HG02973 (cell line): ENCODE measurements around the gene HIVEP3.
A peak's percentile ranks its signal among the peaks of the same experiment; 100 is the strongest.

Experiments used
- ATAC-seq: cut with Tn5 transposase; IDR thresholded peaks from one replicate; pipeline ENCODE4 v1.9.1; 2021; ENCODE audit warnings: moderate library complexity; ENCODE audit not compliant: unreplicated experiment

Gene HIVEP3

GRCh38 chr1:41673806-41674205 lies 244.9 kb downstream of the HIVEP3 start:
- ATAC-seq: no peak

- ATAC-seq: no peak
These were observed 245.3 kb downstream of the HIVEP3 start for GRCh38 chr1:41673378-41673777.

GRCh38 chr1:41672641-41673361 lies 245.9 kb downstream of the HIVEP3 start:
- no peak for ATAC-seq

DNA sequence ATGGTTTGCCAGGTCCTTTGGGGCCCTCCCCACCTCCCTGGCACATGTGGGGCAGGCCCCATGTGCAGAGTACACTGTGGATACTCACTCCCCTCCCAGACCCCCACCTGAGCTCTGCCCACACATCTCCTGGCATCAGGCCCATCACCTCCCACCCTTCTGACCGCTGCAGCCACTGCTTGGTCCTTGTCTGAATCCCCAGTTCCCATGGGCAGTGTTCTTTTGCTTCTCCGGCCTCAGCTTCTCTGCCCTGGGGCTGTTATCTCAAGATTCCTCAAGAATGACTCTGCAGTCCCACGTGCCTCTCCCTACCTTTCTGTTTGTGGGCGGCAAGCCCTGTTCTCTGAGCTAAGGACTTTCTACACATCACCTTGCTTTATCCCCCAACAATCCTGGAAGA lies 246.5 kb downstream of the HIVEP3 start:
- no peak for ATAC-seq

DNA sequence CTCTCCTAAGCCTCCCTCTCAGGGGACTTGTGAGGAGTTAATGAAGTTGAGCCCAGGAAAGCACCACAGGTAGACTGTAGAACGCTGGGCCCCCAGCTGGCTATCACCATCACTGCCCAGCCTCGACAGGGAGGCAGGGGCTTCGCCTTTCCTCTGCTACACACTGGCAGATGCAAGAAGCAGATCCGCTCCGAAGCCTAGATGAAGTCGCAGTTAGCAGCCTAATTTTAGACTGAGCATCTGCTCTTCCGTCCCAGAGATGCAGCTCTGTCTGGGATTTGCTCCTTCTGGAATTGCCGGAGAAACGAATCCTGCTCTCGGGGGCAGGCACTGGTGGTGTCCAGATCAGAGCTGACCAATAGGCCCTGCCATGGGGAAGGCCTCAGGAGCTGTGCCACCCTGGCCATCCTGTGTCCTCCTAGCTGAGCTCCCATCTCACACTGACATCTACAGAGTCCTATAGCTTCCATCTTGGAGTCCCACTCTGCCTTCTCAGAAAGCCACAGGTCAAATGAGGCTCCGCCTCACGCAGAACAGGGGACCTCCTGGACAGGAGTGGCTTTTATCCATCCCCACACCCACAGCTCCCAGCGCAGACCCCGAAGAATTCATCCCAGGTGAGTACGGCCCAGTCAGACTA lies 247.5 kb downstream of the HIVEP3 start:
- ATAC-seq: no peak

DNA sequence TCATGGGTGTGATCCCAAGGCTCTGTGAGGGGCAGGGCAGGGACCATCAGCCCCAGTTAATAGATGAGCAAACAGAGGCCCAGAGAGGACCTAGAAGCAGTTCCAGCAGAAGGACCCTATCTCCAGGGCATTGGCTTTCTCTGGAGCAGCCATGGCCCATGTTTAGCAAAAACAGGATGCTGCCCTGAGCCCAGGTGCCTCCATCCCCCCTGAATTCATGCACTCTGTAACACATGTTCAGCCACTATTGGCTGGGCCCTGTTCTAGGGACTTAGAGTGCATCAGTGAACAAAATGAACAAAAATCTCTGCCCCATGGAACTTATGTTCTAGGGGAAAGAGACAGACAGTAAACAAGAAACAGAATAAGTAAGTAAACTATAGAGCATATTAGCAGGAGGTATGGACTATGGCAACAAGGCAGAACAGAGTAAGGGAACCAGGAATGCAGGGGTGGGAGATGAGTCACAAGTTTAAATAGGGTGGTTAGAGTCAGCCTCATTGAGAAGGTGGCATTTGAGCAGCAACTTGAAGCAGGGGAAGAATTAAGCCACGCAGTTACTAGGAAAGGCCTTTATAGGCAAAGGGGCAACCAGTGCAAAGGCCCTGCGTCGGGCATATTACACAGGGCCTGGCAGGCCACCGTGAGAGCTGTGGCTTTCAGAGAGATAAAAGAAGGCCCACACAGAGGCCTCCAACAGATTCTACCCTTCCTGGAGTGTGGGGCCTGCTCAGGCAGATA lies 248.3 kb downstream of the HIVEP3 start:
- no peak for ATAC-seq

GRCh38 chr1:41668967-41669366 lies 249.8 kb downstream of the HIVEP3 start:
- ATAC-seq: no peak

GRCh38 chr1:41668054-41668660 lies 250.6 kb downstream of the HIVEP3 start:
- ATAC-seq: no peak

GRCh38 chr1:41666981-41667631 lies 251.6 kb downstream of the HIVEP3 start:
- peak; percentile 50 for ATAC-seq

DNA sequence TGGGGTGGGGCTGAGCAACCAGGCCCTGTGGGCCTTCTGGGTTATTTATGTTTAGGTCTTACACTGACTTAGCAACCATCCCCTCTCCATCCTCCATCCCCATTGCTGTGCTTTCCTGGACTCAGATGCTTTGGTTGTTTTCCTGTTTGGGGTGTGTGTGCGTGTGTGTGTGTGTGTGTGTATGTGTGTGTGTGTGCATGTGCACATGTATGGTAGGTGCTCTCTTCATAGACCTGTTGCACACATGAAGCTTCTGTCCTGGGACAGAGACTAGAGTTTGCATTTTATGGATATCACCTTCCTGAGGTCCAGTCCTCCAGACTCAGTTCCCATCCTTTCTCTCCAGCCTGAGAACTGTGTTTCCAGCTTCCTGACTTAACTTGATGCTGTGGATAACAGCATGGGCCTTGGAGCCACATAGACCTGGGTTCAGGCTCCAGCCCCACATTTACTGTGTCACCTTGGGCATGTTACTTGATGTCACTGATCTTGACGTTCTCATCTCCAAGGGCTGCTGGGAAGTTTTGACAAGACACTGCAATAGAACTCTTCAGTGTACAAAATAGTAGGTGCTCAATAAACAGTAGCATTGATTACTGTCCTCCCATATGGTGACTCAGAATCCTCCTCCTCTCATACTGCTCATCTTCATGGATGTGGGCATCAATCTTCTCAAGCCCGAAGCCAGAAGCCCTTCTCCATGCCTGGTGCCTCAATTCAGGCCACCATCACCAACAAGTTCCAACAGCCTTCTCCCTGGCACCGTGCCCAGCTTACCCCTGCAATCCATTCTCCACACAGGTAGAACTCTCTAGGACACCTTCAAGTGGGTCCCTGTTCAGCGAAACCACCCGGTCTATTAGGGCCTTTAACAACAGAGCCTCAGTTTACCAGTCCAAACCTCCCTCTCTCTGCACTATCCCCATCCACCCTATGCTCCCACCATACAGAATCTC lies 252.5 kb downstream of the HIVEP3 start:
- no peak for ATAC-seq

- no peak for ATAC-seq
These were observed 253.7 kb downstream of the HIVEP3 start for GRCh38 chr1:41664861-41665640.

DNA sequence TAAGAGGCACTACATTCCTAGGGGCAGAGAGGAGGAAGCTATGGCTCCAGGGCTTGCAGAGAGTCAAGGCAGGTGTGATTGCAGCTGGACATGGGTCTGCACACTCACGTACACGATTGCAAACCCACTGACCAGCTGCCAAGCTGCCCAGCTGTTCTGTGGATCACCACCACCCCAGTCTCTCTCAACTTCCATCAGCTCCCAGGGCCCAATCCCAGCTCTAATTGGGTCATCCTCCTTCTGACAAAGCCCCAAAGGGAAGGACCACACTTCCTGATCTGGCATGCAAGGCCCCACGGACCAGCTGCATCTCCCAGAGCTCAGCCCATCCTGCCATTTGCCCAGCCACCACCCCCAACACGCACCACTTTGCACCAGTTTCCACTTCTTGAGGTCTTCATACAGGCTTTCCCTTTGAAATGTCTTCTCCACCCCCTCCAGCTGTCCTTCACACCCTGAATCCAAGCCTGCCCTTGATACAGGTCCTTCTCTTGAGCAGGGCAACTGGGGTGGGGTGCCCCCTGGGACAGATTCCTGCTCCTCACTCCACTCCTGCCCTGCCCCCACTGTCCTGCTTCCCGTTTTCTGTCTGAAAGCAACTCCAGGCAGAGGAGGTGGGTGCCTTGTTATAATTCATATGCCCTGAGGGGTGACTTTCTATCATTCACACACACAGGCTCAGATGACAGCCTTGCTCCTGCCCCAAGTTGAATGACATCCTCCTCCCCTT lies 254.9 kb downstream of the HIVEP3 start:
- ATAC-seq: no peak

- peak; percentile 5 for ATAC-seq
These were observed 255.8 kb downstream of the HIVEP3 start for GRCh38 chr1:41662765-41663437.

DNA sequence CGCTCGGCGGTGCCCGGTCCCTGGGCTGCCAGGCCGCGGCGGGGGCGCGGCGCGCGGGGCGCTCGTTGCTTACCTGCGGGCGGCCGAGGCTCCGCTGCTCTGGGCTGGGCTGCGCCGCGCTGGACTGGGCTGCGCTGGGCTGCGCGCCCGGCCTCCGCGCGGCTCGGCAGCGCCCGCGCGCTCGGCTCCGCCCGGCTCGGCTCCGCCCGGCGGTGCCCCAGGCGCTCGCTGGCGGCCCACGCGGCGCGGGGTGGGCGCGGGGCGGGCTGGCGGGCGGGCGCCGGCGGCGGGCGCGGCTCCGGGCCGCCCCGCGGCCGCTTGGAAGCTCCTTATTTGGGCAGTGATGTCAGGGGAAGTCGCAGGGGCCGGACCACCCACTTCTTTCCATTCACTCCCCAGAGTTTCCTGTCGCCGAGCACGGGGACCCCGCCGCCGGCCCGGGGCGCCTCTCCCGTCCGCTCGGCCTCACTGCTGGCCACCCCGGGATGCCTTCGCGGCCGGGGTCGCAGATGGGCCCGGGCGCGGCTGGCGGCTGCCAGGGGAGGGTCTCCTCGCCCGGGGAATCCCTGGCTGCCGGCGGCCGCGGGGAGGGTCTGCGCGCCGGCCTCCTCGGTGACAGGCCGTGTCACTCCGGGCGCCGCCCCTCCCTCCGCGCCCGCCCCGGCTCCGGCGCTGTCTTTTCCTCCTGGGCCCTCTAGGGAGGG lies 256.5 kb downstream of the HIVEP3 start:
- ATAC-seq: peak; percentile 53

- peak; percentile 10 for ATAC-seq
These were observed 257.2 kb downstream of the HIVEP3 start for GRCh38 chr1:41661428-41662060.

DNA sequence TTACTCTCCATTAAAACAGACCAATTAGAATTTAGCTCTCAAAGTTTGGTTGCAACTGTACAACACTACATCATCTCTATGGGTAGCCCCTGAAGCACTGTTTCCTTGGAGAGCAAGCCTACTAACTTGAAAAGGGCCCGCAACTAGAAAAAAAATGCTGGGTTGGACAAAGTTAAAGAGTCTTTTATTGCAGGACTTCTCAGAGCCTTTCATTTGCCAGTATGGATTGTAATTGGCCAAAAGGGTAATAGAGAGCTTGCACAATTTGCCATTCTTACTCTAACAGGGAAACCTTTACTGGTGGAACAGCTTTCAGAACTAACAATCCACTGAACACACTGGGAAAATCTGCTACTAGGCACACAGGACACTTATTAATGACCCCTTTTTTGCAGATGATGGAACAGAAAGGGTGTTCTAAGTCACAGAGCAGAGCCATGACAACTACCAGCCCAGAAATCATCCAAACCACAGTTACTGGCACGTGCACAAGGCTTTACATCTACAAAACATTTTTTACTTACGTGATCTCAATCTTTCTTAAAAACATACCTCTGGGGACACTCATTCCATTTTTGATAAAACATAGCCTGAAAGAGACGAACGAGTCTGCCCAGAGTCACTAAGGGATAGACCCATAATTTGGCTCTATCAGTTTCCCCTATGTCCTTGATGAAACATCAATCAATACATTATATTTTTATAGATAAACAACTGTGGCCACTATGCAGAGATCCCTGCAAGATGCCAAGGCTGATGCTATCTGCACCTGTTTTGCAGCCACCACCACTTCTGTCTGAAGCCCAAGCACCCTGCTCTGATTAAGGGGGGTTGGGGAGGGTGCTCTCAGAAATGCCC lies 257.9 kb downstream of the HIVEP3 start:
- no peak for ATAC-seq
